ENCODE measurements around the gene TCEA3. TPM values are rescaled to one million over a fixed set of nuclear protein-coding genes. Genes with fewer than 3 reads are reported as not detected.
A peak's percentile ranks its signal among the peaks of the same experiment; 100 is the strongest.

TCEA3 gene
- total RNA-seq, 1 experiment from 2014 or later: 2.1 TPM

- DNase-seq (ENCODE audit: low spot score): no peak
Measured at GRCh38 chr1:23446661-23447310, 22.2 kb upstream of the TCEA3 start.

DNA sequence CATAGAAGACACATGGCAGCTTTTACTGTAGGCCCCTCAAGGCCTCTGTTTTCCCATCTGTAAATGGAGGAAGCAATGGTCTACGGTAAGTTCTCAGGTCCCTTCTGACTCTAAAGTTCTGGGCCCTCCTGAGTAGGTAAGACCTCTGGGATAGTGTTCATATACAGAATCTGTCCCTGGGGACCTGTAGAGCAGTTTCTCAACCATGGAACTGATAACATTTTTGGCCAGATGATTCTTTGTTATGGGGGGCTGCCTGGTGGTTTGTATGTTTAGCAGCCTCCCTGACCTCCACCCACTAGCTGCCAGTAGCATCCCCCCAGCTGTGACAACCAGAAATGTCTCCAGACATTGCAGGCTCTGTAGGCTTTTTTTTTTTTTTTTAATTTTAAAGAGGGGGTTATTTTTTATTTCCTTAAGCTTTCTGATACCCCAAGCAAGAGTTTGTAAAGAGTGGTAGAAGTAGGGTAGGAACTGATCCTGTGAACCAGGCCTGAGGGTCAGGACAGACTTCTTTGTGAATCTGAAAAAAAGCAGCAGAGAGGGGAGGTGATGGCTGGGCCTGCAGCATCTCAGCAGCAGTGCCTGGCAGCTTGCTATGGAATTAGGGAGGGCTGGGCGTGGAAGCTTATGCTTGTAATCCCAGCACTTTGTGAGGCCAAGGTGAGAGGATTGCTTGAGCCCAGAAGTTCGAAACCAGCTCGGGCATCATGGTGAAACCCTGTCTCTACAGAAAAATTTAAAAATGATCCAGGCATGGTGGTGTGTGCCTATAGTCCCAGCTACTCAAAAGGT is 20.2 kb upstream of the TCEA3 start:
- no peak for DNase-seq (ENCODE audit: low spot score)

GRCh38 chr1:23444104-23444533 is 19.6 kb upstream of the TCEA3 start:
- DNase-seq (ENCODE audit: low spot score): no peak

GRCh38 chr1:23442751-23443150 is 18.2 kb upstream of the TCEA3 start:
- DNase-seq (ENCODE audit: low spot score): no peak

DNA sequence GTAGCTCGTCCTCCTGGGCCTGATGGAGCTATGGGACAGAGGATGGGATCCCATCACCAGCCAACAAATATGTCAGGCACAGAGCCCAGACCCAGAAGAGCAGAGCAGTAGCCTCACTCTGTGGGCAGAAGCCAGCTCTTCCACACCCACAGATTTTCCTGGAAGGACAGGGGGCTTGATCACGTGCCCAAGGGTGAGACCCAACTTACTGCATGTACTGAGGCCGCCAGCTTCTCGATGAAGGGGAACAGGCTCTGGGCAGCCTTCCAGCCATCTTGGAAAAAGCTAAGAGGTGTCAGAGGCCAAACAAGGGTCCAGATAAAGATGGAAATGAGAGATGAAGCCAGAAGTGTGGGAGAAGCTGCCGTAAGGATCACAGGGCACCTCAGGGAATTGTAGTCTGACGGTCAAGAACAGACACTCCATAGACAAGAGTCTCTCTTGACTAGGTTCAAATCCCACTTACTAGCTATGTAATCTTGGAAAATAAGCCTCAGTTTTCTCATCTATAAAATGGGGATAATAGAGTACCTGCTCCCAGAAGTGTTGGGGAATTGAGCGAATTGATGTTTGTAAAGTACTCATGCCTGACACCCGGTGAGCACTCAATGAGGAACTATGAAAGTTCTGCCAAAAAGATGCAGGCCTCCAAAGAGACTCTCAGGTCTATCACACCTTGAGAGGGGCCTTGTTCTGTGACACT is 17.0 kb upstream of the TCEA3 start:
- DNase-seq (ENCODE audit: low spot score): no peak

- DNase-seq (ENCODE audit: low spot score): no peak
Measured at GRCh38 chr1:23438545-23438944, 14.0 kb upstream of the TCEA3 start.

DNA sequence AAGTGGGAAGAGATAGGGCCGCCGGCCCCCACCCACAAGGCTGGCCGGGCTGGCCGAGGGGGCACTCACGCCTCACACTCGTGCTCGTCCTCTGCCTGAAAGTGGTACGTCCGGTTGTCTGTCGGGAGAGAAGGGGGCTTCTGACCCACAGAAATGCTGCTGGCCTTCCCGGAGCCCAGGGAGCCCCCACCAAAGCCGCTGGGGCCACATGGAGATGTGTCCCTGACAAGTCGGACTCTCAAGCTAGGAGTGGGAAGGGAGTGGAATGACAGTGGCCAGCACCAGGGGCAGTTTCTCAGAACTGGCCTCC is 12.8 kb upstream of the TCEA3 start:
- no peak for DNase-seq (ENCODE audit: low spot score)

GRCh38 chr1:23436520-23437354 is 12.2 kb upstream of the TCEA3 start:
- peak; percentile 52 for DNase-seq (ENCODE audit: low spot score)

DNA sequence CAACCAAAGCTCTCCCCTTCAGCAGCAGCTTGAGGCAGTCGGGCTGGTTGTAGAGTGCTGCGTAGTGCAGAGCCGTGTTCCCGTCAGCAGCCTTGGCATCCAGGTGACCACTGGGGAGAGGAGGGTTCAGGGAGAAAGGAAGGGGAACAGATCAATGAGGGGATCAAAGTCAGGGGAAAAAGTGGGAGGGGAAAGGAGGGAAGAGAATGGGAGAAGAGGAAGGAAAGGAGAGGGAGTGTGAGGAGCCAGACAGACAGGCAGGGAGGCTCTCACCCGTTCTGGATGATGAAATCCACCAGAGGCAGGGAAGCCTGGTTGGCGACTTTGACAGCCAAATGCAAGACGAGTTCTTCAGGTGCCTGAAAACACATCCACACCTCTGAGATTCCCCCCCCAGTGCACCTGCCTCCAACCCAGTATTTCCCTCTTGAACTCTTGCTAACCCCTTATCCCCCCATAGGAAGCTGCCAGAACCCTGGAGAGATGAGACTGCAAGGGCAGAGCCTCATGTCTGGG is 9.8 kb upstream of the TCEA3 start:
- DNase-seq (ENCODE audit: low spot score): no peak

DNA sequence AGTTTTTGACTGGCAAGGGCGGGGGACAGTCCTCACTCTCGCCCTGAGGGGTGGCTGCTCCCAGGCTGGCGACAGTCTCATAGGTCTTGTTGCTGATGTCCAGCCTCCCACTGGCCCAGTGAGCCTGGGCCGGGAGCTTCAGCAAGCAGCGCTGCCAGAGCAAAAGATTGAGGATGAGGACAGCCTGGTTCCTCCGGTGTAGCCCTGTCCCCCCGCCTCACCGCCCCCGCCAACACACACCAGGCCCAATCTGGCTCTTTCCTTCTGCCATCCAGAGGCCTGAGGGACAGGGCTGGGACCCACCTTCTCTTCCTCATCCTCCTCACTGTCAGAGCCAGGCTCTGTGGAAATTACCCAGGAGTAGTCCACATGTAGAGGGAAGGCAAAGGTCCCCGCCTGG is 8.6 kb upstream of the TCEA3 start:
- DNase-seq (ENCODE audit: low spot score): no peak

DNA sequence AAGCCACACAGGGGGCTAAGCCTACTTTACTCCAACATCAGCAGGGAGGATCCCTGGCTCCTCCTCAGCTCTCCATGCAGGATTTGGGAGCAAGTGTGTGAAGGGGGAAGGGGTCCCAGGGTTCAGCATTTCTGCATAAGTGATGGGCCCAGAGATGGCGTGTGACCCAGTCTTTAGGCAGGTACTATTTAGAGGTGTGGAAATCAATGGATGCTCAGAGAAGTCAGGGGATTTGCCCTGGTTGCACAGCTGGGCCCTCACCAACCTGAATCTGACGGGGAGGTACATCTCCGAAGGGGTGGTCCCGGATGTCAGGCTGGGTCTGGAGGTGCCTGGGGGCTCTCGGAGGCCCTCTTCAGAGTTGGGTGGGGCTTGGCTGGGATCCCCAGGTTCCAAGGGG is 6.9 kb upstream of the TCEA3 start:
- DNase-seq (ENCODE audit: low spot score): no peak

- DNase-seq (ENCODE audit: low spot score): no peak
Measured at GRCh38 chr1:23430803-23431202, 6.3 kb upstream of the TCEA3 start.

GRCh38 chr1:23428136-23428905 is 3.8 kb upstream of the TCEA3 start:
- DNase-seq (ENCODE audit: low spot score): no peak

GRCh38 chr1:23427550-23427949 is 3.0 kb upstream of the TCEA3 start:
- DNase-seq (ENCODE audit: low spot score): no peak

- no peak for DNase-seq (ENCODE audit: low spot score)
Measured at GRCh38 chr1:23426828-23427227, 2.3 kb upstream of the TCEA3 start.

- no peak for DNase-seq (ENCODE audit: low spot score)
Measured at GRCh38 chr1:23425193-23425494, 596 bp upstream of the TCEA3 start.

- no peak for DNase-seq (ENCODE audit: low spot score)
Measured at GRCh38 chr1:23423415-23424292, 894 bp downstream of the TCEA3 start.

- DNase-seq (ENCODE audit: low spot score): peak; percentile 19
Measured at GRCh38 chr1:23422941-23423340, 1.6 kb downstream of the TCEA3 start.

- peak; percentile 60 for DNase-seq (ENCODE audit: low spot score)
Measured at GRCh38 chr1:23422241-23422877, 2.2 kb downstream of the TCEA3 start.

Data from HT-29 (cell line).